ENCODE data around the gene STARD3. TPM values are rescaled to one million over a fixed set of nuclear protein-coding genes. Genes with fewer than 3 reads are reported as not detected.

Gene STARD3
- total and polyA plus RNA-seq, 10 donors, result 59.5 to 166 (median 100) TPM

DNA sequence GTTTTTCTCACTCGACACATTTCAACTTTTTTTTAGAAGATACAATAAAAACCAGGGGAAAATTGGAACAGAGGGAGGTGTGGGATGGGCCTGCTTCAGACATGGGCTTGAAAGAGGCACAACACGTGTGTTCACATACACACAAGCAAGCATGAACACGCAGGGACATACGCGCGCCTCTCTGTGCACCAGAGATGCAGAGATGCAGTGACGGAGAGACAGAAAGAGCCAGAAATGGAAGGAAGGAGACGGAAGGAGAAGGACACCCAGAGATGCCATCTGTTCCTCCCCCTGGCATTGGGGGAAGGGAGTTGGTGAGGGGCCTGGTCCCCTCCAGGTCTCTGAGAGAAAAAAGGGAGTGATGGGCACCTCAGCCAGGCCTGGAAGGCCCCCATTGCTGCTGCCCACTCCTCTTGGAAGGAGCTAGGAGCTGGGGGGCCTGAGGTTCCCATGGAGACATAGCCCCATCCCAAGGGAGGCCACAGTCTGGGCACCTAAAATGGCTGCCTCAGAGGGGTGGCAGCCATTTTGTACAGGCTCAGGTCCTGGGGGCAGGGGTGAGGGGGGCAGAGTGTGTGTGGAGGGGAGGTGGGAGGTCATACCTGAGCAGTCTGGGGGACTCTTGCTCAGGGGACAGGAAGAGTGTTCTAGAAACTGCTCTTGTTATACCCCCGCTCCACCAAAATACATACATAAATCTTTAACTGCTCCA lies 25.4 kb upstream of the STARD3 start:
- H3K36me3 ChIP-seq, result no peaks in the 10 kb centered on the region
- TF ChIP-seq POLR2A (IDR thresholded peaks at IDR 0.05), result no peak
- TF ChIP-seq POLR2AphosphoS5 (IDR thresholded peaks at IDR 0.05), result no peak
- TF ChIP-seq, protein P1, sequence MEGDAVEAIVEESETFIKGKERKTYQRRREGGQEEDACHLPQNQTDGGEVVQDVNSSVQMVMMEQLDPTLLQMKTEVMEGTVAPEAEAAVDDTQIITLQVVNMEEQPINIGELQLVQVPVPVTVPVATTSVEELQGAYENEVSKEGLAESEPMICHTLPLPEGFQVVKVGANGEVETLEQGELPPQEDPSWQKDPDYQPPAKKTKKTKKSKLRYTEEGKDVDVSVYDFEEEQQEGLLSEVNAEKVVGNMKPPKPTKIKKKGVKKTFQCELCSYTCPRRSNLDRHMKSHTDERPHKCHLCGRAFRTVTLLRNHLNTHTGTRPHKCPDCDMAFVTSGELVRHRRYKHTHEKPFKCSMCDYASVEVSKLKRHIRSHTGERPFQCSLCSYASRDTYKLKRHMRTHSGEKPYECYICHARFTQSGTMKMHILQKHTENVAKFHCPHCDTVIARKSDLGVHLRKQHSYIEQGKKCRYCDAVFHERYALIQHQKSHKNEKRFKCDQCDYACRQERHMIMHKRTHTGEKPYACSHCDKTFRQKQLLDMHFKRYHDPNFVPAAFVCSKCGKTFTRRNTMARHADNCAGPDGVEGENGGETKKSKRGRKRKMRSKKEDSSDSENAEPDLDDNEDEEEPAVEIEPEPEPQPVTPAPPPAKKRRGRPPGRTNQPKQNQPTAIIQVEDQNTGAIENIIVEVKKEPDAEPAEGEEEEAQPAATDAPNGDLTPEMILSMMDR (IDR thresholded peaks at IDR 0.05 in 8 of 11, conservative IDR thresholded peaks at IDR 0.05 in 3 of 11), result no peak
- H3K4me3 ChIP-seq, result no peak overlapping the region
- no peak overlapping the region for H3K27ac ChIP-seq
- H3K27me3 ChIP-seq (replicated peaks in 1 of 7), result peaks cover 8 to 99% (median 41%) of the 10 kb centered on the region in 7 donors
- H3K4me1 ChIP-seq, result peaks cover 7 to 19% (median 11%) of the 10 kb centered on the region in 6 donors
- intact Hi-C loops (cut with DNase I; ENCODE audit: low total_unique reads), result no loop called here
- no peak for DNase-seq
- H3K9me3 ChIP-seq, result no peaks in the 10 kb centered on the region
- WGBS, 5 donors, result 85 to 93% (median 88%) methylated on average over 9 of the region's 9 CpGs

DNA sequence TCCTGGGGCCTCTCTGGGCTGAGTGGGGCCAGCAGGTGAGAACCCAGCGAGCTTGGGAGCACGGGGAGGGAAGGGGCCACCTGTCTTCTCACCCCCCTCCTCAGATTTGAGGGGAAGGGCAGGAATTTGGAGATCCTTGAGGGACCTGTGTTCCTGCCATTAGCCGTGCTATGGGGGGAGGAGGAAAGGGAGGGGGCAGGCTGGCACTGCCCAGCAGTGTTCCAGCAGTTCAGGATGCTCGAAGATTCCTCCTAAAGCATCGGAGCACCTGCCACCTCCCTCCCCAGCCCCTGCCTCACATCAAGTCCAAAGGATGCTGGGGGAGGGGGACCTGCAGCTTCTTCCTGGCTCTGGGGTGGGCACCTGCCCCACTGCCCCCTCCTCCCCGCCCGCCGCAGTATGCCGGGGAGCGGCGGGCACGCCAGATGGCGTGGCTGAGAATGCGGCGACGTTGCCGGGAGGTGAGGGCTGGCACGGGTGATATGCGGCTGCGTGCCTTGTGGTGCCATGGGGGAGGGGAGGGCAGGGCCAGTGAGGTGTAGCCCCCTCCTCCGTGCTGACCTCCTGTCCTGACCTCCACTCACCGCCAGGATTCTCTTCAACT lies 24.6 kb upstream of the STARD3 start:
- DNase-seq, result no peak
- 76 to 82% (median 80%) methylated on average over 9 to 22 of the region's 22 CpGs for WGBS, 5 donors
- Histone ChIP-seq H3K27ac (no peak overlapping the region), H3K9me3 (no peaks in the 10 kb centered on the region), H3K4me1 (peaks cover 0 to 19% (median 9%) of the 10 kb centered on the region in 6 donors), H3K27me3 (replicated peaks in 1 of 7) (peaks cover 2 to 99% (median 33%) of the 10 kb centered on the region in 7 donors), H3K4me3 (no peak overlapping the region), H3K36me3 (no peaks in the 10 kb centered on the region)
- intact Hi-C loops (cut with DNase I; ENCODE audit: low total_unique reads), result no loop called here
- TF ChIP-seq POLR2A (IDR thresholded peaks at IDR 0.05), result no peak
- TF ChIP-seq, protein P1 (IDR thresholded peaks at IDR 0.05 in 8 of 11, conservative IDR thresholded peaks at IDR 0.05 in 3 of 11), result no peak
- TF ChIP-seq POLR2AphosphoS5 (IDR thresholded peaks at IDR 0.05), result no peak

- H3K36me3 ChIP-seq, result no peaks in the 10 kb centered on the region
- no peak for DNase-seq
- H3K9me3 ChIP-seq, result no peaks in the 10 kb centered on the region
- no peak overlapping the region for H3K4me3 ChIP-seq
- H3K27ac ChIP-seq, result no peak overlapping the region
- peaks cover 0 to 16% (median 9%) of the 10 kb centered on the region in 6 donors for H3K4me1 ChIP-seq
- intact Hi-C loops (cut with DNase I; ENCODE audit: low total_unique reads), result no loop called here
- H3K27me3 ChIP-seq (replicated peaks in 1 of 7), result peaks cover 2 to 99% (median 27%) of the 10 kb centered on the region in 7 donors
- 70 to 83% (median 80%) methylated on average over 7 of the region's 7 CpGs for WGBS, 5 donors
- TF ChIP-seq, protein P1 (IDR thresholded peaks at IDR 0.05 in 8 of 11, conservative IDR thresholded peaks at IDR 0.05 in 3 of 11), result no peak
- TF ChIP-seq POLR2A (IDR thresholded peaks at IDR 0.05) (no peak), POLR2AphosphoS5 (IDR thresholded peaks at IDR 0.05) (no peak)
These were observed 23.9 kb upstream of the STARD3 start for GRCh38 chr17:39612935-39613464.

All from spleen (tissue), 11 donors.